Epithelial cell of esophagus (primary cell): ENCODE results near the gene CHMP1A.
"Not testable (repeated sequence)": the region's sequence is repeated elsewhere in the genome, so short reads cannot be mapped to it uniquely, and the experiment has no call there.

Source experiments
- DNase-seq: peaks from one replicate; pipeline ENCODE4 v3.0.0; 2010; ENCODE audit warnings: low read depth
- H3K4me3 ChIP-seq: 2 replicates; pipeline ENCODE4 v1.5.1; 2011; ENCODE audit warnings: mild to moderate bottlenecking, low read length, control low read depth
- CTCF ChIP-seq: IDR thresholded peaks from 2 replicates; pipeline ENCODE4 v1.5.1; 2011; ENCODE audit warnings: low read depth, mild to moderate bottlenecking, low read length, control low read depth, inconsistent platforms; ENCODE audit not compliant: insufficient read depth; ENCODE audit errors: missing control alignments

CHMP1A gene

GRCh38 chr16:89700100-89700648, 42.7 kb upstream of the CHMP1A start:
- H3K4me3 ChIP-seq, result peak overlapping the region; percentile 65
- peak; percentile 75 for TF ChIP-seq CTCF
- DNase-seq, result peak; percentile 100

DNA sequence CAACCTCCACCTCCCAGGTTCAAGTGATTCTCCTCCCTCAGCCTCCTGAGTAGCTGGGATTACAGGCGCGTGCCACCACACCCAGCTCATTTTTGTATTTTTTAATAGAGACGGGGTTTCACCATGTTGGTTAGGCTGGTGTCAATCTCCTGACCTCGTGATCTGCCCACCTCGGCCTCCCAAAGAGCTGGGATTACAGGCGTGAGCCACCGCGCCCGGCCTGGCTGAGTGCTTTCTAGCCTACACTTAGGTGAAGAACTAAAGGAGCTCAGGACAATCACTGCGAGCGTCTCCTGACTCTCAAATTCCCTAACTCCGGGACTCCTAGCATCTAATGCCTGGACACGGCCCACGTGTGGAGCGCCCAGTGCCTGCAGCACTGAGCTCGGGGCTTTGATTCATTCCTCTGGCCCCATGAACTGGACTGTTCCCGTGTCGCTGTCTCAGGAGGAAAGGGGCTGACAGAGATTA, 42.2 kb upstream of the CHMP1A start:
- not testable (repeated sequence) for H3K4me3 ChIP-seq, DNase-seq

- DNase-seq, H3K4me3 ChIP-seq: not testable (repeated sequence)
Measured at GRCh38 chr16:89698717-89699116, 41.2 kb upstream of the CHMP1A start.

- no peak overlapping the region for H3K4me3 ChIP-seq
- TF ChIP-seq CTCF, result no peak
Measured at GRCh38 chr16:89697616-89698331, 40.3 kb upstream of the CHMP1A start.

DNA sequence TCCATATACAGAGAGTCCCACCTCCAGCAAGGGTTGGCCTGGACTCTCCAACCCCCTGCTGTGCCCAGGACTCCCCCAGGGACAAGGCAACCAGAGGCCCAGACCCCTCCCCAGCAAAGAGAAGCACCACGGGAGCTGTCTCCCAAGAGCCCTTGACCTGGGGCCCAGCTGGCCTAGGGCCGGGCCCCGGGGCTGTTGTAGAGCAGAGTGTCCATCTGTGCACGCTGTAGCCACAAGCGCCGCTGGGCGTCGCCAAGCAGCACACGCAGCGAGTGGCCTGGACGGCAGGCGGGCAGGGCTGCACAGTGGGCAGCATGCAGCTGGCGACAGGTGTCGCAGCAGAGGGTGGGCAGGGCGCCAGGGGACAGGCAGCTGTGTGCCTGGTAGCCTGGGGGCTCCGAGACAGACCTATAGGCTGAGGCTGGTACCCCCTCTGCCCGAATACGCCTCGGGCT, 39.7 kb upstream of the CHMP1A start:
- DNase-seq, result no peak
- TF ChIP-seq CTCF, result no peak
- H3K4me3 ChIP-seq, result no peak overlapping the region

More at GRCh38 chr16:89697616-89698331, 40.3 kb upstream of the CHMP1A start:
- no peak for DNase-seq

DNA sequence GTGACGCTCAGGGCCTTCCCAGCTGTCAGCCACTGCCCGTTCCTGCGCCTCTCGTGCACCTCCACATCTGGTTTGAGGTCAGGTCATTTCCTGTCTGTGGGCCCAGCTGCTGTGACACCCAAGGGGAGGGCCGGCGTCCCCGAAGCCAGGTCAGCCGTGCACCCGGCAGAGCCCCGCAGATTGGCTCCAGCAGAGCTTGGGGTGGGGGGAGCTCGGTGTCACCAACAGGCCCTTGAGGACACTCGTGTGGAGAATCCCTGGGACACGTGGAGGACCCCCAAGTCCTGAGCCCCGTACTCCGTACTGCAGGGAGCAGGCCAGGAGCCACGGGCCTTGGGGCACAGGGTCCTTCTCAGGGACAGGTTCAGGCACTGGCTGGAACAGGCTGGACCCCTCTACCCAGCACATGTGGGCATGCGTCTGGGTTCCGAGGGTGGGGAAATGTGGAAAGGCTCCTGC, 39.2 kb upstream of the CHMP1A start:
- DNase-seq, result no peak
- H3K4me3 ChIP-seq, result no peak overlapping the region
- no peak for TF ChIP-seq CTCF

GRCh38 chr16:89695875-89696669, 38.6 kb upstream of the CHMP1A start:
- no peak for TF ChIP-seq CTCF
- no peak overlapping the region for H3K4me3 ChIP-seq

More at GRCh38 chr16:89695875-89696669, 38.6 kb upstream of the CHMP1A start:
- DNase-seq, result no peak
